HG03354 (cell line): ENCODE data around the gene RNF11.
"Not testable (repeated sequence)": the region's sequence is repeated elsewhere in the genome, so short reads cannot be mapped to it uniquely, and the experiment has no call there.

Experiments used
- ATAC-seq: cut with Tn5 transposase; IDR thresholded peaks from one replicate; pipeline ENCODE4 v1.9.1; 2021; ENCODE audit warnings: mild to moderate bottlenecking; ENCODE audit not compliant: unreplicated experiment, poor library complexity, severe bottlenecking

Gene RNF11

DNA sequence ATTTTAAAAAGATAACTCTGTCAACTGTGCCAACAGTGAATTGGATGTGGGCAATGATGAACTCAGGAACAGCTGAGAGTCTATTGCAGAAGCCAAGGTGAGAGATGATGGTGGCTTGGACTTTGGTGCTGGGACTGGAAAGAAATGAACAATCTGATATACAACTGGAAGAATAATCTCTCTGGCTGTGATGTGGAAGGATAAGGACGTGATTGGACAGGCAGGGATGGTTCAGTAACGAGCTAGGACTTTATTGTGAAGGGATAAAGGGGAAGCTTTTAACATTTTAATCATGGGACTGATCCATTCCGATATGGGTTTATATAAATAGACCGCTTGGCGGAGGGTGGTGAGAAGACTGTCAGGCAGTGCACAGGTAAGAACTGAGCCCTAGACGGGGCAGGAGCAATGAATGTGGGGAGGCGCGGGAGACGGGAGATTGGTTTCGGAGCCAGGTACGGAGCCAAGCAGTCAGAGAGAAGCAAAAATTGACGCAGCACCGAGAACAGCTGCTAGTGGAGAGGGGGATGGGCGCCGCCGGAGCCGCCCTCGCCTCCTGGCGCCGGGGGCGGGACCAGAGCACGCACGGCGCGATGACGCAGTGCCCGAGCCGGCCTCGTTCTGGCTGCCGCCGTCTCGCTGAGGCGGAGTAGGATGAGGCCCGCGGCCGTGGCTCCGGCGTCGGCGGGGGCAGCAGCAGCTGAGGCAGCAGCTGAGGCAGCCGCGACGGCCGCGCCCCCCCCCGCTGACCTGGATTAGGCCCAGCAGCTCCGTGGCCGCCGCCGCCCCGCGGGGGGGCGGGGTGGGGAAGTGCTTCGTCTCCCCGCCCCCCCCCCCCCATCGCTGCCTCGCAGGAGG lies at the start of gene RNF11:
Gene RNF11, plus strand, starts transcription at position 601 of the 858 bp plus-strand sequence. CDS start 484 bp downstream, outside the sequence.
- peak; percentile 85 for ATAC-seq

DNA sequence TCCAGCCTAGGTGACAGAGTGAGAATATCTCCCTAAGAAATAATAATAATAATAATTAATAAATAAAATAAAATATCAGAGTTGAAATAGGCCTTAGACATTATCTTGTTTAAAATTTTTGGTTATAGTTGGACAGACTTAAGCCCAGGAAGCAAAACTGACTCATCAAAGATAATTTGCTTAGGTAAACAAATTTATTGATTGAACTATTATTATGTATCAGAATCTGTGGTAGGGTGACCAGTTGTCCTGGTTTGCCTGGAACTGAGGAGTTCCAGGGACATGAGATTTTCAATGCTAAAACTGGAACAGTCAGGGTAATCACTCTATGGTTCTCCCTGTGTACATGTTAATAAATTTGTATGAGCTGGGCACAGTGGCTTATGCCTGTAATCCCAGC lies 47.8 kb upstream of the RNF11 start:
- no peak for ATAC-seq

DNA sequence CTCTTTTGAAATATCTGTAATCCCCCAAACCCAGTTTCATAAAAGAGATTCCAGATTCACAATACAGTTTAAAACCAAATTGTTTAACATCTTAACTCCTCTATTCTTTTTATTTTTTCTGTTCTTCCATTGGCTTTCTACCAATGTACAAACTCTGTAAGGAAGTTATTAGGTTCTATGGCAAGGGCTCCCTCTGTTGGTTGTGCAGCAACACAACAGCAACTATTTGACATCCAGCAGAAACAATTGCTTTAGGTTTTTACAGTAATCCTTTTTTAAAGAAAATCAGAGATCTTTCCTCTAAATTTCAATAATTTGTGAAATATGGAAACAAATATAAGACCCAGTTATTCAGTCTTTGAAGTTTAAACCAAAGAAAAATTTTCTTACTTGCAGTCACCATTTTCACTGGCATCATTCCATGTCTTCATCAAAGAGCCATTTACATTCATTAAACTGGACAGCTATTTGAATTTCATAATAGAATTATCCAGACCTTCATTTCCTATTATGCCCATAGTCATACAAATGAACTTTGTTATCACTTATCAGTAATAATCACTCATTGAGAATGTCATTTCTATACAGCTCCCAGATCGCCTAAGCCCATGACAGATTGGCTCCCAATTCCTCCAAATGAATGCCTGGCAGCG lies 46.5 kb upstream of the RNF11 start:
- ATAC-seq = peak; percentile 55

DNA sequence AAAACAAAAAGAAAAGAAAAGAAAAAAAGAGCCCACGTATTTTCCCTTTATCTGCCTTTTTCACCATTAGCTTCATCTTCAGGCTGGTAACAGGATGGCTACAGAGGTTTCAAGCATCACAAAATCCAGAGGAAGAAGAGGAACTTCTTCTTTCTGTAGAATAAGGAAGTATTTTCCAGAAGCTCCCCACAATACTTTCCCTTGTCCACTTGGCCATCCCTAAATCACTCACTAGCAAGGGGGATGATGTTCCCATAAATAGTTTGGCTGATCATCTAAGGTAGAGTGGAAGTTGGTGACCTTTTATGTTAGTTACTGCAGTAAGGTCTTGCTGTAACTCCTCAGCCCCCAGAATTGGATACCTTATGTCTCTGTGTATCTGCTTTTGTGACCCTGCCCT lies 45.1 kb upstream of the RNF11 start:
- no peak for ATAC-seq

- peak; percentile 60 for ATAC-seq
Measured at GRCh38 chr1:51192213-51192843, 43.7 kb upstream of the RNF11 start.

DNA sequence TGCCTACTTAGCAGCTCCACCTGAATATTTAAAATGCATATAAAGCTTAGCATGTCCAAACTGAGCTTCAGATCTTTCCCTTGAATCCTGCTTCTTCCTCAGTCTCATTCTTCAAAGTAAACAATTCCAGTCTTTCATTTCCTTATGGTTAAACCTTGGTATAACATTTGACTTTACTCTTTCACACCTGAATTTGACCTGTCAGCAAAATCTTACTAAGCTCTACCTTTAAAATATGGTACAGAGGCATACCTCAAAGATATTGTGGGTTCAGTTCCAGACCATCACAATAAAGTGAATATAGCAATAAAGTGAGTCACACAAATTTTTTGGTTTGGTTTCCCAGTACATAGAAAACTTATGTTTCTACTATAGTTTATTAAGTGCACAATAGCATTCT lies 42.5 kb upstream of the RNF11 start:
- no peak for ATAC-seq

- ATAC-seq = peak; percentile 96
Measured at GRCh38 chr1:51203121-51203873, 32.8 kb upstream of the RNF11 start.

GRCh38 chr1:51203874-51204245 lies 32.2 kb upstream of the RNF11 start:
- ATAC-seq = peak; percentile 18

DNA sequence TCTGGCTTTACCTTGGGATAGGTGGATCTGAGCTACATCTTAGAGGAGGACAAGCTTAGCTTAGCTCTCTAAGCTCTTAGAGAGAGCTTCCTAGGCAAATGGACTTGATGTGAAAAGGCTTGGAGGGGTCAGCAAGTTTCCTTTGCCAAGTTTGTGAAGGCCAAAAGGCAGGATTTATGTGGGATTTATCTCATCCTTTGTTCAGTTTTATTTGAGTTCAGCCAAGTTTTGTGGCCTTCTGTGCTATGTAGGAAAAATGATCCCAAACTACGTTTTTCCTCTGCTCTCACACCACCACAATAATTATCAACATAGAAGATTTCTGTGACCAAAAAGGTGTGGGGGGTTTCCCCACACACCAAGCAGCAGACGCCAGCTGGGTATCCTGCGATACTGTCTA lies 26.0 kb upstream of the RNF11 start:
- no peak for ATAC-seq

DNA sequence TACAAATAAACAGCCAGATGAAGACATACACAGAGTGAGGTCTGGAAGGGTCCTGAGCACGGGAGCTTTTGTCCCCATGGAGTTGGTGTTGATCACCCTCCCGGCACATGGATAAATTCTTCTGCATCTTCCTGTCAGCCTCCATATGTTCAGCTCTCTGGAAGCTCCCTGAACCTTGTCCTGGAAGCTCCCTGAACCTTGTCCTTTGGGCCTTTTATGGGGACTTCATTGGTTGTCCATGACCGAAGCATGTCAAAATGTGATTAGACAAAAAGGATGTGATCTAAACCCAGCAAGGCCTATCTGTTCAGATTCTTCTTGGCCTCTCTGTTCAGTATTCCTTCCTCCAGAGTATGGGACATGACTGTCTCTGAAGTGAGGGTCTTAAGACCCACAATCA lies 25.4 kb upstream of the RNF11 start:
- no peak for ATAC-seq

DNA sequence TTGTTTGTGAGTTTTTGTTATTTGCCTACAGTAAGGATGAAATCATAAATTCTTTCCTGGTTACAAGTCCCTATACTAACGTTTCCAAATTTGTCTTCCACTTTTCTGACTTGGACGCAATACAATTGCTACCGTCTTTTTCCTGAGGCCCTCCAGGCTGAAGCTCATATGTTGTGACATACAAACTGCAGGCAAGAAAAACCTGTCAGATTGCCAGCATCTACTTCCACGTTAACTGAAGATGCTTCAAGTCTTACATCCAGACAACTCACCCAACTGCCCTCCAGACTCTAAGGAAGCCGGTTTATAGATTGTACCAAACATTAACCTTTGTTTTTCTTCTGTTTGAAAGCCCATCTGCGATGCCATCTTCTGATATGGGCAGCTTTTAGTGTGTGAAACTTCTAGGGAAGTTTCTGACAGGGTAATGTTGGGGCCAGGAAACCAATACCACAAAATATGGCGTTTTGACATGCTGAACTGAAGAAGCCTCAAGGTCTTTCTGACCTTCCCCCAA lies 21.4 kb upstream of the RNF11 start:
- no peak for ATAC-seq

DNA sequence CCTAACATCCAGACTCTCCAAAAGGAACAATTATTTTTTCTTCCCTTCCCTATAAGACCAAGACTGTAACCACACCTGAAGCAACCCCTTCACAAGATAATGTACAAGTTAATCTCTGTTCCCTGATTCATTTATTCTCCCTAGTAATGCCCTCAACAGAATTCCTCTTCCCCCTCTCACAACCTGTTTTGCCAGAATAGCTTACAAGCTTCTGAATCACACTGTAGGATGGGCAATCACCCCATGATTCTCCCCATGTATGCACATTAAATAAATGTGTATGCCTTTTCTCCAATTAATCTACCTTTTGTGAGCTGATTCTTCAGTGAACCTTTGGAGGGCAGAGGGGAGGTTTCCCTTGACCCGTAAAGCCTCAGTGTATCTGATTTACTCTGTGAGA lies 20.9 kb upstream of the RNF11 start:
- no peak for ATAC-seq

GRCh38 chr1:51216631-51217030 lies 19.4 kb upstream of the RNF11 start:
- ATAC-seq = no peak

DNA sequence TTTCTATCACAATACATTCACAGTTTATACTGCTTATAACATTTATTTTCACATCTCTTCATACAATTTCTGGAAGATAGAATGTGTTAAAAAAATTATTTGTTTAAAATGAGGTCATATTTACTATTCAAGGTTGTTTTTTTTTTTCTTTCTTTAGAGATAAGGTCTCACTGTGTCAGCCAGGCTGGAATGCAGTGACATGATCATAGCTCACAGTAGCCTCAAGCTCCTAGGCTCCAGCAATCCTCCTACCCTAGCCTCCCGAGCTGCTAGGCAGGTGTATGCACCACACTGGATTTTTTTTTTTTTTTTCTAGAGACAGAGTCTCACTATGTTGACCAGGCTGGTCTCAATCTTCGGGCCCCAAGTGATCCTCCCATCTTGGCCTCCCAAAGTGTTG lies 19.0 kb upstream of the RNF11 start:
- ATAC-seq = no peak

- no peak for ATAC-seq
Measured at GRCh38 chr1:51218570-51218969, 17.5 kb upstream of the RNF11 start.

- no peak for ATAC-seq
Measured at GRCh38 chr1:51219022-51219421, 17.1 kb upstream of the RNF11 start.

GRCh38 chr1:51221529-51221928 lies 14.5 kb upstream of the RNF11 start:
- ATAC-seq = not testable (repeated sequence)

GRCh38 chr1:51222136-51222787 lies 13.8 kb upstream of the RNF11 start:
- no peak for ATAC-seq

DNA sequence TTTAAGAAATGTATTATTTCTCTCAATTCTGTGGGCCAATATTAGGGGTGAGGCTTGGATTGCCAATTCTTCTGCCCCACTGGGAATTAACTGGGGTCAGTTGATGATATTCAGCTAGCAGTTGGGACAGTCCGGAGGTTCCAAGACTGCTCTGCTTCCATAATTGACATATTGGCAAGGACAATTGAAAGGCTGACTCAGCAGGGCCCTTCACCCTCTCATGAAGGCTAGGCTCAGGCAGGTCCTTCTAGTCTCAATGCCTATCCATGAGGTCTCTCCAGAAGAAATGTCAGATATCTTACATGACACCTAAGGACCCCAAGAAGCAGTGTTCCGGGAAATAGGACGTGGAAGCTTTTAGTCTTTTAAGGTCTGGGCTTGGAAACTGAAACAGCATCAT lies 13.3 kb upstream of the RNF11 start:
- no peak for ATAC-seq
